Measurements from ENCODE around the gene PTGES3L.

The PTGES3L gene

DNA sequence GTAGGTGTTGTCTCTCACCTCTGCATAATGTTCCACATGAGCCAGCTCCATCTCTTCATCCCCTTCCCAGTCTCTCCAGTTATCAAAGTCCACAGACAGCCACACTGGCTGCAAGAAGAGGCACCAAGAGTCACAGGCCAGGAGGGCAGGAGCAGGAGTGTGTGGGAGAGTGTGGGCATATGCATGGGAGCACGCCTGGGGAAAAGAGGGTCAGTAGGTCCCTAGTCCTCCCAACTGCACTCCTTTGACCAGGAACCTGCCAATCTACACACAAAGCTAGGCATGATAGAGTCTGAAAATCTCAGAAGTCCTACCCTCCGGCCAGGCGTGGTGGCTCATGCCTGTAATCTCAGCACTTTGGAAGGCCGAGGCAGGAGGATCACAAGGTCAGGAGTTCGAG, 8.3 kb downstream of the PTGES3L start:
- DNase-seq (ENCODE audit: extremely low read depth, low read depth) = no peak
- TF ChIP-seq, protein P1, sequence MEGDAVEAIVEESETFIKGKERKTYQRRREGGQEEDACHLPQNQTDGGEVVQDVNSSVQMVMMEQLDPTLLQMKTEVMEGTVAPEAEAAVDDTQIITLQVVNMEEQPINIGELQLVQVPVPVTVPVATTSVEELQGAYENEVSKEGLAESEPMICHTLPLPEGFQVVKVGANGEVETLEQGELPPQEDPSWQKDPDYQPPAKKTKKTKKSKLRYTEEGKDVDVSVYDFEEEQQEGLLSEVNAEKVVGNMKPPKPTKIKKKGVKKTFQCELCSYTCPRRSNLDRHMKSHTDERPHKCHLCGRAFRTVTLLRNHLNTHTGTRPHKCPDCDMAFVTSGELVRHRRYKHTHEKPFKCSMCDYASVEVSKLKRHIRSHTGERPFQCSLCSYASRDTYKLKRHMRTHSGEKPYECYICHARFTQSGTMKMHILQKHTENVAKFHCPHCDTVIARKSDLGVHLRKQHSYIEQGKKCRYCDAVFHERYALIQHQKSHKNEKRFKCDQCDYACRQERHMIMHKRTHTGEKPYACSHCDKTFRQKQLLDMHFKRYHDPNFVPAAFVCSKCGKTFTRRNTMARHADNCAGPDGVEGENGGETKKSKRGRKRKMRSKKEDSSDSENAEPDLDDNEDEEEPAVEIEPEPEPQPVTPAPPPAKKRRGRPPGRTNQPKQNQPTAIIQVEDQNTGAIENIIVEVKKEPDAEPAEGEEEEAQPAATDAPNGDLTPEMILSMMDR (IDR thresholded peaks at IDR 0.05; ENCODE audit: low read depth, low read length) = no peak

DNA sequence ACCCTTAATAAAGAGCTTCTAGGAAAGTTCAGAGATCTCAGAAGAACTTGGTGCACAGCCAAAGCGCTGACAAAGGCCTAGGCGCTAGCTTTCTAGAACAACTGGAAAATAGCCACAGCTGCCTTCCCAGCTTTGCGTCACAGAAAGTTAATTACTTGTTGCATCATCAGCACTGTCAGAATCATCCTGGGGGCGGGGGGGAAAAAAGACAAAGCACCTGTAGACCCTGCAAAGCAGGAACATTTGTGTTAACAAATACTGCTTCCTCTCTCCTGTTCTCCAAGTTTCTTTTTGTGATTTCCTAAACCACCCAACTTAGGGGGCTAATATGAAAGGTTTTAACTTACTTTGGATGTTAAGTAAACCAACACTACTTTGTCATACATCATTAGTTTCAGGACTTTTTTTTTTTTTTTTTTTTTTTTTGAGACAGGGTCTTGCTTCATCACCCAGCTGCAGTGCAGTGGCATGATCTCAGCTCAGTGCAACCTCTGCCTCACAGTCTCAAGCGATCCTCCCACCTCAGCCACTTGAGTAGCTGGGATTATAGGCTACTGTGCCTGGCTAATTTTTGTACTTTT, 10.8 kb downstream of the PTGES3L start:
- DNase-seq (ENCODE audit: extremely low read depth, low read depth) = no peak
- TF ChIP-seq, protein P1 (IDR thresholded peaks at IDR 0.05; ENCODE audit: low read depth, low read length) = no peak

DNA sequence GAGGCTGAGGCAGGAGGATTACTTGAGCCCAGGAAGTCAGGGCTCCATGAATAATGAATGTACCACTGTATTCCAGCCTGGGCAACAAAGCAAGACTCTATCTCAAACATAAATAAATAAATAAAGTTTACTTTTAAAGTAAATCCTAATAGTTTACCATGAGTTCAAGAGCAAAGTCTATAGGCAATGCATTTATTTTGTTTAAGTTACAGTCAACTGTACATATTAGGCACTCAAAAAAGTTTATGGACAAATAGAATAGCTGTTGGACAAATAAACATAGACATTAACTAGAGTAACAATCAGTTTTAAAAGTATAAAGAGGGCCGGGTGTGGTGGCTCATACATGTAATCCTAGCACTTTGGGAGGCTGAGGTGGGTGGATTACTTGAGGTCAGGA, 12.0 kb downstream of the PTGES3L start:
- no peak for DNase-seq (ENCODE audit: extremely low read depth, low read depth)
- TF ChIP-seq, protein P1 (IDR thresholded peaks at IDR 0.05; ENCODE audit: low read depth, low read length) = no peak

DNA sequence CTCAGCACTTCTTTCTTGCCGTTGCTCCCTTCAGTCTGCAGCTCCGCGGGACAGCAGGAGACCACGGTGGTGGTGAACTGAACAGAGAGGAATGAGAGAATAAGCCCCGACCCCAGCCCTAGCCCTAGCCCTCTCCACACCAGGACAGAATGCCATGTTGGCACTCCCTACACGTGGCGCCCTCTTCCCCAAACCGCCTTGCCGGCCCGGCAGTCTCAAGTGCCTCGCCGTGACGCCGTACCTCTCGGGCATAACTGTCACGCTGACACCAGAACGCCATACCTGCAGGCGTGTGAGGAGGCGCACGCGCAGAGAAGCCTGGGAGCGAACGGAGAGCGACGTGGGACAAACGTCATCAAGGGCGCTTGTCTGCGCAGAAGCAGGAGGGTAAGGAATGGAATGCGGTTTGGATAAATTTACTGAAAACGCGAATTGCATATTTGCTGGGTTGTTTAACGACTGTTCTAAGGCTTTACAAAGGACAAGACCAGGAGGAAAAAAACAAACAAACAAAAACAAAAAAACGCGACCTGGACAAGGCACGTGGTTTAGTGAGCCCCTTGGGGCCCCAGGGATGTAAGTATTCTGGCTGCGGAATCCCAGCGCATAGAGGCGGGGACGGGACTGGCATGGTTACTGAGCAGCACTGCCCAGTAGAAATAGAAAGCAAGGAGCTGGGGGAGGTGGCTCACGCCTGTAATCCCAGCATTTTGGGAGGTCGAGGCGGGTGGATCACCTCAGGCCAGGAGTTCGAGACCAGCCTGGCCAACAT, 15.5 kb downstream of the PTGES3L start, which contains the start of gene AARSD1:
AARSD1 (minus strand) TSS at position 294 of the 772 bp plus-strand sequence; CDS start at position 280, 14 bp downstream.
- TF ChIP-seq, protein P1 (IDR thresholded peaks at IDR 0.05; ENCODE audit: low read depth, low read length) = no peak
- DNase-seq (ENCODE audit: extremely low read depth, low read depth) = peak; percentile 82

DNA sequence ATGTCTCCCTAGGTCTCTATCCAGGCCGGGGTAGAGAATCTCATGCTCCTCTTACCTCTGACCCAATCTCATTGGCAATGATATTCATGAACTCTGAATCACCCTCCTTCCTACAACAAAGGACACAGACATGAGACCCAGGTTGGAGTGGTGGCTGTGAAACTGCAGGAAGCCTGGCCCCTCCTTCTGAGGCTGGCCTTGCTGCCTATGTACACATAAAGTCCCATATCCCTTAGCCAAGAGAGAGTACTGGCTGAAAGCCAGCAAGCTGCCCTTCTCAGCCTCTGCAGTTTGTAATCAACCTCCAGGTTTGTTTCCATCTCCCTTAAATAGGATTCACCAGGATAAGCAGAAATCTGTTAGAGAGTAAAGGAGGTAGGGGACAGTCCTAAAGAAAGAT, 26.2 kb downstream of the PTGES3L start:
- DNase-seq (ENCODE audit: extremely low read depth, low read depth) = no peak
- TF ChIP-seq, protein P1 (IDR thresholded peaks at IDR 0.05; ENCODE audit: low read depth, low read length) = no peak

DNA sequence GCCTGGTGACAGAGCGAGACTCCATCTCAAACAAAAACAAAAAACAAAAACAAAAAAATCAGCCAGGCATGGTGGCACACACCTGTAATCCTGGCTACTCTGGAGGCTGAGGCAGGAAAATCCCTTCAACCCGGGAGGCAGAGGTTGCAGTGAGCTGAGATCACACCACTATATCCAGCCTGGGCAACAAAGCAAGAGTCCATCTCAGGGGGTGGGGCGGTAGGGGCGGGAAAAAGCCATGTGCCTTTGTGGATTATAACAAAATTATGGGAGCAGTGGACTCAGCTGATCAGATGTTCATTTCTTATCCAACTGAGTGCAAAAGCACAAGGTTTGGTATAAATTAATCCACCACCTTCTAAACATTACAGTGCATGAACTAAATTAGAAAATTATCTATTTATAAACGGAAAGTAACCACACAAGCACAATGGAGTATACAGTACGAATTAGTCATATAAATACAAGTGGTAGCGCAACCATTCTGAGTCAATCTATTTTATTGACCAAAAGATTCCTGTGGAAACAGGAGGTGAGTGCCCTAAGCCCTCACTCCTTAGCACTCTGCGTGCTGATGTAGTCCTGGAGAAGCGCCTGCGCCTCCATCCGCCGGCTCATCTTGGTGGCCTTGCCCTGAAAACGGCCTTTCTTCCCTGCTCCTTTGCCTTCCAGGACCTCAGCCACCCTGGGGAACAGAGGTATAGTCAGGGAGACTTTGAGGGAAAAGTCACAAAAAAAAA, 29.7 kb downstream of the PTGES3L start:
- TF ChIP-seq, protein P1 (IDR thresholded peaks at IDR 0.05; ENCODE audit: low read depth, low read length) = no peak
- no peak for DNase-seq (ENCODE audit: extremely low read depth, low read depth)

DNA sequence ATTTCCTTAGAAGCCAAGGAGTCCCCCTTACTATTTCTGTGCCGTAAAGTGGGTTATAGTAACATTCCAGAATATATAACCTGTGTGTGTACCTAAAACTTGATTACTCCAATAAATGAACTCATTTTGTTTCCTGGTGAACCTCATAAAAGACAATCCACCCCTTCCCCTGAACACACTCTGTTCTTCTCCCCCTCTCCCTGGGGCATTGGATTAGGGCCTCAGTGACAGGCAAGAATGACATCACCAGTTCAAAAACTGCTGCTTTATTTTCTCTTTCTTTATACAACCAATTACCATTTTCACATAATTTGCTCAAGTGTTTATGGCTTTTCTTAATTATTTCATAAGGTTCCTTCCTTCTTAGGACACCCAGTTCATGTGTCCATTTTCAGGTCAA, 33.1 kb downstream of the PTGES3L start:
- no peak for DNase-seq (ENCODE audit: extremely low read depth, low read depth)
- TF ChIP-seq, protein P1 (IDR thresholded peaks at IDR 0.05; ENCODE audit: low read depth, low read length) = no peak
